ENCODE results near the gene E4F1. TPM values are rescaled to one million over a fixed set of nuclear protein-coding genes. Genes with fewer than 3 reads are reported as not detected.

The E4F1 gene
- total and polyA plus RNA-seq, 2 of the 13 experiments (the other 11 are each of a cell fraction or from before 2014, with no cell fraction given): 13.8 to 19.5 TPM

- TF ChIP-seq ZSCAN21 (CRISPR knock-in tag; IDR thresholded peaks at IDR 0.05; ENCODE audit: borderline replicate concordance) (no peak), FOXK1 (CRISPR knock-in tag; IDR thresholded peaks at IDR 0.05; ENCODE audit: borderline replicate concordance, low read depth) (peak; percentile 86; the same call in 1 of the 2 replicates), RORA (CRISPR knock-in tag; IDR thresholded peaks at IDR 0.05) (no peak), JARID2 (CRISPR knock-in tag; IDR thresholded peaks at IDR 0.05; ENCODE audit: insufficient replicate concordance) (no peak), ZNF619 (CRISPR knock-in tag; IDR thresholded peaks at IDR 0.05) (no peak), BRD4 (CRISPR knock-in tag; IDR thresholded peaks at IDR 0.05) (peak; percentile 85), NR1H2 (CRISPR knock-in tag; IDR thresholded peaks at IDR 0.05; ENCODE audit: borderline replicate concordance, low read depth) (no peak; the same call in 1 of the 2 replicates), HHEX (CRISPR knock-in tag; IDR thresholded peaks at IDR 0.05) (no peak), ZNF263 (CRISPR knock-in tag; IDR thresholded peaks at IDR 0.05) (0 out of 2 replicates have a peak, but pooled peaks have one; percentile 16), ZNF772 (CRISPR knock-in tag; IDR thresholded peaks at IDR 0.05) (peak; percentile 97), ZNF577 (CRISPR knock-in tag; IDR thresholded peaks at IDR 0.05; ENCODE audit: borderline replicate concordance, low read depth) (no peak), ZHX2 (IDR thresholded peaks at IDR 0.05; ENCODE audit: low read depth) (peak; percentile 99), ZHX2 (CRISPR knock-in tag; IDR thresholded peaks at IDR 0.05; ENCODE audit: borderline replicate concordance) (no peak), ZNF318 (CRISPR knock-in tag; IDR thresholded peaks at IDR 0.05) (no peak)
Observed at GRCh38 chr16:2223221-2223941, at the start of gene E4F1 (continued).
